Neural cell (in vitro differentiated cells): ENCODE results near the gene NRP2. TPM values are rescaled to one million over a fixed set of nuclear protein-coding genes. Genes with fewer than 3 reads are reported as not detected.

Experiments
- H2AFZ ChIP-seq: fragments of 200-600, 300-800 bp; sonication (generic), shearing (Covaris generic); 2 replicates; pipeline ENCODE4 v1.6.0; 2014; ENCODE audit warnings: low read depth, mild to moderate bottlenecking, antibody characterized with exemption, low read length, moderate library complexity
- H3F3A ChIP-seq: fragments of 200-600 bp; shearing (Covaris generic); 2 replicates; pipeline ENCODE4 v1.6.1; 2016; ENCODE audit warnings: mild to moderate bottlenecking, moderate library complexity, mixed read lengths, antibody characterized with exemption, low read length; ENCODE audit not compliant: insufficient read depth, poor library complexity, severe bottlenecking
- H3K27ac ChIP-seq: fragments of 200-600, 300-800 bp; sonication (generic), shearing (Covaris generic); 2 replicates; pipeline ENCODE4 v1.5.1; 2014; ENCODE audit warnings: mild to moderate bottlenecking, low read length, moderate library complexity
- H3K27me3 ChIP-seq: fragments of 300-800, 200-600 bp; sonication (generic), shearing (Covaris generic); 2 replicates; pipeline ENCODE4 v1.6.0; 2014; ENCODE audit warnings: mild to moderate bottlenecking, low read depth, low read length, moderate library complexity; ENCODE audit not compliant: insufficient read depth
- H3K36me3 ChIP-seq: fragments of 300-800, 200-600 bp; sonication (generic), shearing (Covaris generic); 2 replicates; pipeline ENCODE4 v1.5.1; 2014; ENCODE audit warnings: mild to moderate bottlenecking, antibody characterized with exemption, low read length, moderate library complexity; ENCODE audit not compliant: insufficient read depth
- H3K4me2 ChIP-seq: fragments of 300-800, 200-600 bp; sonication (generic), shearing (Covaris generic); 2 replicates; pipeline ENCODE4 v1.6.0; 2014; ENCODE audit warnings: mild to moderate bottlenecking, low read length
- H3K4me3 ChIP-seq: fragments of 300-800, 200-600 bp; sonication (generic), shearing (Covaris generic); 2 replicates; pipeline ENCODE4 v1.5.1; 2014; ENCODE audit warnings: mild to moderate bottlenecking, low read length, moderate library complexity
- H3K79me2 ChIP-seq: fragments of 200-600 bp; shearing (Covaris generic); replicated peaks from 2 replicates; pipeline ENCODE4 v1.6.0; 2014; ENCODE audit warnings: mild to moderate bottlenecking, low read length, moderate library complexity; ENCODE audit not compliant: insufficient read depth
- H3K9ac ChIP-seq: fragments of 300-800, 200-600 bp; sonication (generic), shearing (Covaris generic); 2 replicates; pipeline ENCODE4 v1.6.1; 2016; ENCODE audit warnings: mild to moderate bottlenecking, low read length, mixed read lengths
- H3K9me2 ChIP-seq: fragments of 200-600 bp; shearing (Covaris generic); 2 replicates; pipeline ENCODE4 v1.6.1; 2016; ENCODE audit warnings: mild to moderate bottlenecking, low read length, mixed read lengths; ENCODE audit not compliant: insufficient read depth
- H3K9me3 ChIP-seq: fragments of 200-600, 300-800 bp; sonication (generic), shearing (Covaris generic); 2 replicates; pipeline ENCODE4 v1.6.1; 2016; ENCODE audit warnings: mild to moderate bottlenecking, mixed run types, low read length, moderate library complexity, mixed read lengths
- H4K20me1 ChIP-seq: fragments of 200-600 bp; shearing (Covaris generic); 2 replicates; pipeline ENCODE4 v1.6.1; 2016; ENCODE audit warnings: mild to moderate bottlenecking, mixed run types; ENCODE audit not compliant: insufficient read depth
- CTCF ChIP-seq: fragments of 450-650 bp; IDR thresholded peaks from 2 replicates; pipeline ENCODE4 v1.5.1; 2014; ENCODE audit warnings: antibody characterized with exemption, mild to moderate bottlenecking, moderate library complexity; ENCODE audit not compliant: poor library complexity, severe bottlenecking
- EP300 ChIP-seq: fragments of 450-650 bp; conservative IDR thresholded peaks from 2 replicates; pipeline ENCODE4 v1.6.1; 2014; ENCODE audit warnings: antibody characterized with exemption, mild to moderate bottlenecking, moderate library complexity; ENCODE audit not compliant: poor library complexity, severe bottlenecking
- EZH2 ChIP-seq: fragments of 200-600, 300-800 bp; shearing (Covaris generic), sonication (generic); IDR thresholded peaks from 2 replicates; pipeline ENCODE4 v1.6.1; 2014; ENCODE audit warnings: antibody characterized with exemption, low read length, borderline replicate concordance, mild to moderate bottlenecking; ENCODE audit not compliant: insufficient read depth, poor library complexity, severe bottlenecking
- MXI1 ChIP-seq: fragments of 450-650 bp; conservative IDR thresholded peaks from 2 replicates; pipeline ENCODE4 v1.6.1; 2014; ENCODE audit warnings: antibody characterized with exemption, mild to moderate bottlenecking; ENCODE audit not compliant: poor library complexity, severe bottlenecking
- POLR2AphosphoS5 ChIP-seq: IDR thresholded peaks from 2 replicates; pipeline ENCODE4 v1.6.1; 2012
- RAD21 ChIP-seq: fragments of 450-650 bp; conservative IDR thresholded peaks from 2 replicates; pipeline ENCODE4 v1.6.1; 2014; ENCODE audit warnings: antibody characterized with exemption, mild to moderate bottlenecking, moderate library complexity
- REST ChIP-seq: IDR thresholded peaks from 2 replicates; pipeline ENCODE4 v1.6.1; 2012; ENCODE audit warnings: borderline replicate concordance
- SMC3 ChIP-seq: fragments of 450-650 bp; conservative IDR thresholded peaks from 2 replicates; pipeline ENCODE4 v1.6.1; 2014; ENCODE audit warnings: antibody characterized with exemption, mild to moderate bottlenecking, moderate library complexity; ENCODE audit not compliant: poor library complexity
- TAF1 ChIP-seq: IDR thresholded peaks from 2 replicates; pipeline ENCODE4 v1.6.1; 2012; ENCODE audit warnings: low read depth
- polyA plus RNA-seq: library from polyadenylated mRNA; depleted of rRNA; stranded (reverse); fragments of >200 nt; gene quantifications from 2 replicates; pipeline ENCODE4 v1.2.3, GENCODE V29; 2014

NRP2 gene
- polyA plus RNA-seq, 1 donor from 2014 or later, result 30.2 TPM

DNA sequence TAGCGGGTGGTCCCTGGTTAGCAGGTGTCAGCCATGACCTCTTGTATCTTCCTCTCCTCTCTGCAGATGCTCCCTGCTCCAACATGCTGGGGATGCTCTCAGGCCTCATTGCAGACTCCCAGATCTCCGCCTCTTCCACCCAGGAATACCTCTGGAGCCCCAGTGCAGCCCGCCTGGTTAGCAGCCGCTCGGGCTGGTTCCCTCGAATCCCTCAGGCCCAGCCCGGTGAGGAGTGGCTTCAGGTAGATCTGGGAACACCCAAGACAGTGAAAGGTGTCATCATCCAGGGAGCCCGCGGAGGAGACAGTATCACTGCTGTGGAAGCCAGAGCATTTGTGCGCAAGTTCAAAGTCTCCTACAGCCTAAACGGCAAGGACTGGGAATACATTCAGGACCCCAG, 60.8 kb downstream of the NRP2 start:
- H2AFZ ChIP-seq, result no peak overlapping the region
- TF ChIP-seq RAD21 (no peak), TAF1 (no peak)

GRCh38 chr2:205744074-205744591, 61.8 kb downstream of the NRP2 start:
- H3F3A ChIP-seq, result no peaks in the 10 kb centered on the region
- no peaks in the 10 kb centered on the region for H4K20me1 ChIP-seq
- TF ChIP-seq EP300 (no peak), CTCF (no peak), SMC3 (no peak), EZH2 (no peak), MXI1 (no peak), TAF1 (no peak), RAD21 (no peak), POLR2AphosphoS5 (no peak), REST (no peak)
- no peaks in the 10 kb centered on the region for H3K9me3 ChIP-seq
- no peak overlapping the region for H3K4me3 ChIP-seq
- H3K79me2 ChIP-seq, result no peaks in the 10 kb centered on the region
- no peaks in the 10 kb centered on the region for H3K9me2 ChIP-seq
- H3K4me2 ChIP-seq, result no peak overlapping the region
- H3K27ac ChIP-seq, result no peak overlapping the region
- peaks cover 28% of the 10 kb centered on the region for H3K36me3 ChIP-seq
- H2AFZ ChIP-seq, result no peak overlapping the region
- H3K27me3 ChIP-seq, result no peaks in the 10 kb centered on the region
- H3K9ac ChIP-seq, result no peak overlapping the region

More for the DNA sequence above, 60.8 kb downstream of the NRP2 start:
- H3K9me2 ChIP-seq, result no peaks in the 10 kb centered on the region
- H3K9ac ChIP-seq, result no peak overlapping the region
- no peak overlapping the region for H3K4me2 ChIP-seq
- no peaks in the 10 kb centered on the region for H3K27me3 ChIP-seq
- H3K4me3 ChIP-seq, result no peak overlapping the region
- H3K27ac ChIP-seq, result no peak overlapping the region
- no peaks in the 10 kb centered on the region for H3K9me3 ChIP-seq
- H3F3A ChIP-seq, result no peaks in the 10 kb centered on the region
- no peaks in the 10 kb centered on the region for H4K20me1 ChIP-seq
- H3K36me3 ChIP-seq, result peaks cover 28% of the 10 kb centered on the region
- no peaks in the 10 kb centered on the region for H3K79me2 ChIP-seq
